GM10847 (cell line): Measurements from ENCODE around the gene MYPN.

ENCODE experiments used
- POLR2A ChIP-seq: IDR thresholded peaks from 2 replicates; pipeline ENCODE4 v1.6.1; 2011; ENCODE audit not compliant: insufficient read length; ENCODE audit errors: extremely low read depth

The MYPN gene

DNA sequence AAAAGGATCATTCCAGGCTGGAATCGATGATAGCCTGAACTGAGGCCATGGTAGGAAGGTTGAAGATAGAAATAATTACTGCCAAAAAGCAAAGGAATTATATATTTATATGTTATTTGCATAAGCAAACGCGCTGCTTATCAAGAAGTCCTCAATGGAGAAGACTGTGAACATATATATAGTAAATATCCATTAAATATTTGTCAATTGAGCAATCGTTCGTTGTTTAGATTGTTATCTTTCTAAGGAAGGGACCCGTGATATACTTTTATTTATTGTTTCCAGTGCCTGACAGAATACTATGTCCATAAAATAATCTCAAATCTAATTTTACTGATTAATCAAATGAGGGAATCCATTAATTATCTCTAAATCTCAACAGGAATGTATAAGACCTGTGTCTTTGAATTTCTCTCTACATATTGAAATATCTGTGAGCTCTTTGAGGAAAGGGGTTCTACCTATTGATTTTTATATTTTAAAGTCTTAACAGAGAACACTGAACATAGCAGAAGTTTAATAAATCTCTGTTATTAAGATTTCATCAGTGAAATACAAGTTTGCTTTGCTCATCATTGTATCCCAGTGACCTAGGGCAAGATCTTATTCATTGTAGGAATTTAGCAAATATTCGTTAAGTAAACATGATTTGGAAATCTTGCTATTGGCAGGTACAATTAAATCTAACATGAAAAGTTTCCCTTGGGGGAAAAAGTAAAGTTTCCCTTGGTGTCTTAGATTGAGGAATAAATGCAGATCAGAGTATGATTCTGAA lies 22.2 kb upstream of the MYPN start:
- TF ChIP-seq POLR2A = no peak

DNA sequence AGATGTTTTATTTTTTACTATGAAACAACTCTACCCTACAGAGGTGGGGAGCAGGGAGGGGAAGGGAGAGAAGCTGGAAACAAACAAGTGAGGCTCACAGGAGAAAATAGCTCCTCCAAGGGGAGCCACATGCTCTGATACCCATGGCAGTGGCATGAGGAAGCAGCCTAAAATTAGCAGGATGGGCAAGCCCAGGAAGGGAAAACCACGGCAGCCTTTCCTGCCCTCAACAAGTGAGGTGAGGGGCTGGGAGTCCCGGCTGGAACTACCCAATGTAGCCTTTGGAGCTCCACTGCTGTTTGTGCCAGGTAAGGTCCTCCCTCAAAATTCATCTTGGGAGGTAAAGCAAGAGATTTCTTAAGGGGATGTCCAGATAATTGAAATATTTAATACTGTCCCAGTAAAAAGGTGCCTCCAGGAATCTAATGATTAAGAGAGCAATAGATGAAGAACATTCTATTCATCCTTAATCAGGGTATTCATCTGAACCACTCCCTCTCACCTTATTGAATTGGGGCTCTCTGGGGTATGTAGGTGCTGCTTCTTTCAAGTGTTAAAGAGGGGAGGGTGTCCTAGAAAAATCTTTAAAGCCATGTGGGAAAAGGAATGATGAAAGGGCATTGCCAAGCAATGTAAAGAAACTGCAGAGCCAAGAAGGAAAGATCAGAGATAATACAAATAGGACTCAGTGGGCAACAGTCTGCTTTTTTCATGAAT lies 21.4 kb upstream of the MYPN start:
- TF ChIP-seq POLR2A = no peak

DNA sequence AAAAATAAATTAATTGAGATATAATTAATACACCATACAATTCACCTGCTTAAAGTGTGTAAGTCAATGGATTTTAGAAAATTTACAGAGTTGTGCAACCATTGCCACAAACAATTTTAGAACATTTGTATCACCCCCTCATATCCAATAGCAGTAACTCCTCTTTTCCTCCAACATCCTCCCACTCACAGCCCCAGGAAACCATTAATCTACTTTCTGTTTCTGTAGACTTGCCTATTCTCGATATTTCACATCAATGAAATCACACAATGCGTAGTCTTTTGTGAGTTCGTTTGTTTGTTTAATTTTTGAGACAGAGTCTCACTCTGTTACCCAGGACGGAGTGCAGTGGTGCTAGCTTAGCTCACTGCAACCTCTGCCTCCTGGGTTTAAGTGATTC lies 20.5 kb upstream of the MYPN start:
- TF ChIP-seq POLR2A = no peak

DNA sequence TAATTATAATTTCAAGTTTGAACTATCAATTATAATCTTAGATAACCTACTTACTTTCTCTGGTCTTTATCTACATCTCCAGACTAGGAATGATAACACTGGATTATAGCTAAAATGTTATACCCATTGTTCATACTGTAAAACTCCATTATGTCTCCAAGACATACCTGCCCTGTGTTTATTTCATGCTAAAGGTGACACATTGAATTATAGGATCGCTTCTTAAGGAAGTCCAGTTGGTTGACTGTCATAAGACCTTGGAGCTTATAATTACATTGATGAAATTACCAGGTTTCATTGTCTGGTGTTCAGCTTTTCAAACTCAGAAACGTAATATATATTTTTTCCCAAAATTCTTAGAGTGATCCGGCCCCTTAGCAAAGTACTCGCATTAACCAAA lies 18.7 kb upstream of the MYPN start:
- no peak for TF ChIP-seq POLR2A

DNA sequence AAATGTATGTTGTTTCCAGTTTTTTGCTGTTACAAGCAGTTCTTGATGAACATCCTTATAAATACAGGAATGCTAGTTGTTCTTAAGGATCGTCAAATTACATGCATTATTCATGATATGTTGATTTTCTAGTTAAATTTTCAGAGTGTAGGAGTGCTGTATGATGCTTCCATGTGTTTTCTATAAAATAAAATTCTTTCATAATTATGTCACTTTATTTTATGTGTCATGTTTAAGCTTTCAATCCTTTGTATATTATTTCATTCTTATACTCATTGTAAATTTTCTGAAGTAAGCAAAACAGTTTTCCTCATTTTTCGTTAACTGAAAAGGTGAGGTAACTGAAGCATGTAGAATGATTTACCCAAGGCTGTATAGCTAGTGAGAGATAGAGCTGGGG lies 16.8 kb upstream of the MYPN start:
- TF ChIP-seq POLR2A = no peak

DNA sequence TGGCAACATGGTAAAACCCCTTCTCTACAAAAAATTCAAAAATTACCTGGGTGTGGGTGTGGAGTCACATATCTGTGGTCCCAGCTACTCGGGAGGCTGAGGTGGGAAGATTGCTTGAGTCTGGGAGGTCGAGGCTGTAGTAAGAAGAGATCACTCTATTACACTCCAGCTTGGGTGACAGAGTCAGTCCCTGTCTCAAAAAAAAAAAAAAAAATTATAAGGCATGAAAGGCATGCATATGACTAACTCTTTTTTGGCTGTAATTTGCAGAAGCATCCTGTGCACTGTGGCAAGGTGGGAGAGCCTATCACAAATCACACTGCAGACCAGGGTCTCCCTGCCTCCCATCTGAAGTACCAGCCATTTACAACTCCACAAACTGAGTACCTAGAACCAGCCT lies 14.1 kb upstream of the MYPN start:
- TF ChIP-seq POLR2A = no peak

DNA sequence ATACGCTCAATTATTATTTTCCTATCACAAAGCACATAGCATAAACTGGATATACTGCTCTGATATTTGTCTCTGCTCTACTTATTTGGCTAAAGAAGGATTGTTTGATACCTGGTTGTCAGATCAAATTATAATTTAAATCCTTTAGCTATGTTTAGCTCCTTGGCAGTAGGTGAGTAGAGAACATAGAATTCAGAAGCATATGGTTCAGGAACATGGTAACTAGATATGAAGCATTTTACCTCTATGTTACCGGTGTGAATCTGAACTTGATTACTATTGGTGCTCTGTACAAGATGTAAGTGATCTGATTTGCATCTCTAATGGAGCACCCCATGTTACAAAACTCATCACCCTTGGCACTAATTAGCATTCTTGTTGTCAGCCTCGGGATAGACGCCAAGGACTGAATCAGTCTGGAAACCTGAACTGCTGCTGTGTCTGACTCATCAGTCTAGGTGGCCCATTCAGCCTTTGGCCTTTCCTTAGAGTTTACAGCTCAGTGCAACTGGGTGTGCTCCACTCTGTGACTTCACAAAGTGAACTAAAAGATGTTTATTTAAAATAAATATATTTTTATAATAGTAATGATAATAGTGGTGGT lies 12.3 kb upstream of the MYPN start:
- TF ChIP-seq POLR2A = no peak

DNA sequence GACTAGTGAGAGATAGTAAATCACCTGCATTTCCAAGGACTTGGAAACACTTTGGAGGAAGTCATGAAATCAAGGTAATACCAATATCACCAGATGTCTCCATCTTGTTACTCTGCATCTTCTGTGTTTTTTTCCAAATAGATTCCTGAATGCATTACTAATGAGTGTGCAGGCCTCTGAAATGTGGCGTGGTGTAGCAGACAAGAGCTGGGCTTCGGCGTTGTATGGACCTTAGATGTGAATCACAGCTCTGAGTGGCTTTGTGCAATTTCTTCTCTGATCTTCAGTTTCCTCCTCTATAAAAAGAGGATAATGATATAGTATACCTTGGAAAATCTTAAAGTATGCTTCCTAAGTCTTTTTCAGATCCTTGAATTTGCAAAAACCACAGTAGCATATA lies 9.6 kb upstream of the MYPN start:
- TF ChIP-seq POLR2A = no peak

DNA sequence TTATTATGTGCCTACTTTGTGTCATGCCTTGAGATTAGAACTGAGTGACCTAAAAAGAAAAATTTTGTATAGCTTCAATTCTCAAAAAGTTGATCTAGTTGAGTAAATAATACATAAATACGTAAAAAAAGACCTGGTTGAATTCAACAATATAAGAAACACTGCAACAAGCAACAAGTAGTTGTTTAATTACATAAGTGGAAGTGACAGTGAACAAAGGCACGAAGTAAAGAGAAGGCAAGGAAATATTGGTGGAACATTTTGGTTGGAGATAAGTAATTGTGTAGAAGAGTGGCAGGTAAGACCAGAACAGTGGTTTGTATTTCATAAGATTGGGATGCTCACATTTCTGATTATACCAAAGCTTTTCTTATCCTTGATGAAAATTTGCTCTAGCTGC lies 8.2 kb upstream of the MYPN start:
- no peak for TF ChIP-seq POLR2A

DNA sequence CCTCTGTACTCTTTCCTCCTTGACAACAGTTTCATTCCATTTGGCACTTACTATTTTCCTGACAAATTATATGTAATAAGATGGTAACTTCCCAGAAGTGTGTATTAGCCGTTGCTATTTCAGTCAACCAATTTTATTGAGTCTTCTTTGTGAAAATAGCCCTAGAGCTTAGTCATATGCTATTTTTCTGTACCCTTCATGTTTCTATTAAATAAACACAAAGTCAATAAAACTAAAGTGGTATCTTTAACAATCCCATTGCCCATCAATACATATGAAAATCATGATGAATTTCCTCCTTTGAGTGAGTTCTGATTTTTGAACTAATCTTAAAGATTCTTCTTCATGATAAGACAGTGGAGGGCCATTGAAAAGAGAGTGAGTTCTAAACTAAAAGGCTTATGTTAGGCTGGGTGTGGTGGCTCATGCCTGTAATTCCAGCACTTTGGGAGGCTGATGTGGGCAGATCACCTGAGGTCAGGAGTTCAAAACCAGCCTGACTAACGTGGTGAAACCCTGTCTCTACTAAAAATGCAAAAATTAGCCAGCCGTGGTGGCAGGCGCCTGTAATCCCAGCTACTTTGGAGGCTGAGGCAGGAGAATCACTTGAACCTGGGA lies 5.9 kb upstream of the MYPN start:
- no peak for TF ChIP-seq POLR2A

DNA sequence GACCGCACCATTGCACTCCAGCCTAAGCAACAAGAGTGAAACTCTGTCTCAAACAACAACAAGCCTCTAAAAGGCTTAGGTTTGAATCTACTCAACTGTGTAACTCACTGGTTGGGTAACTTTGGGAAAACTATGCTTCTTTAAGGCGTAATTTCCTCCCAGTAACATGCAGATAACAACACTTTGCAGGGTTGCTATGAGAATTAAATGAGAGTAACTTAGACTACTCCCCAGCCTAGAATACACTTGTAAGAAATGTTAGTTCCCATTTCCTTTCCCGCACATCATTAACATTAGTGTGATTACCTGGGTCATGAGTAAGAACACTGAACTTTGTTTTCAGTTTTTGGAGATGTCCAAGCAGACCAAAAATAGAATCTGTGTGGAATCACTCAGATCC lies 5.4 kb upstream of the MYPN start:
- TF ChIP-seq POLR2A = no peak

DNA sequence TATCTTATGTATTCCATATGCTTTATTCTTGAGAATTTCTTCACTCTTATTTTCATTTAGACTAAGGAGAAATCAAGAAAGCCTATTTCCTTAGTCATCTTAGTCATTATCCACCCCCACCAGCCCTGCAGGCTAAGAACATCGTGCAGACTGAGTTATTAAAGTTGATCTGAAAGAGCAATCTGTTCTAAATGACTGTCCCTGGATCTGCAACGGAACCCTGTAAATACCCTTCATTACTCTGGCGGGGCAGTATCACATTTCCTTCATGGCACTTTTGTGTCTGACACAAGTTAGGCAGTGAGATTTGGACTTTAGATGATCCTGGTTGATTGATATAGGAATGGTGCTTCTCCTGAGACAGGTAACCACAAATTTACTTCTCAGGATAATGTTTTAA lies 3.5 kb upstream of the MYPN start:
- TF ChIP-seq POLR2A = no peak

DNA sequence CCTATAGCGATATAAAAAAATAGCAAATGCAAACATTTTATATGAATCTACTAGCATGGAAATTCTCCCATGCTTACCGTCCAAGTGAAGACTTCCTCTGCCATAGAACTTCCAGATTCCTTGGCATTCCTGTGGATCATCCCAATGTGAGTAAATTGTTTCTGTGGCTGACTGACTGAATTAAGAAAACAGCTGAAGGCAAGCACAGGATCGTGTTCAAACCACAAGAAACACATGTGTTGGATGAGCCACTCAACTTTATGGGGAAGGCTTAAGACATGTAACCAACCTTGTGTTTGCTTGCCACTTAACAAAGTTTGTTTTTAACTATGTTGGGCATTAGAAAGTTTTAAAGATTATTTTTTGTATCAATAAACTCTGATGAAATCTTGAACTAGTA lies 2.6 kb upstream of the MYPN start:
- no peak for TF ChIP-seq POLR2A

DNA sequence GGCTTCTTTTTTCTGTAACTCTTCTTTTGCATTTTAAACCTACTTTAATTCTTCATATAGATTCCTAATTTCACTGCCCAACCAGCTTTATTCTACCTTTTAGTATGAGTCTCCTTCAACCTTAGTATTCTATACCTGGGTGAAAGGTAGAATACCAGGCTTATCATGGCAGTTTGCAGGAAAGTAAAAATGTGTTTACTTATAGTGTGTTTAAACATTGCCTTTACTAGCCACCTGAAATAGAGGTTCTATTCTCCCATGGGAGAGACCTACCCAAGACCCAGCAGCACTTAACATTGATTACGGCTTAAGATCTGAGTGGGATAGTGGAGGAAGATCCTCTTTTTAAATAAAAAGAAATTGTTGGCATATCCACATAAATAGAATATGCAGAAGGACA lies 1.6 kb upstream of the MYPN start:
- TF ChIP-seq POLR2A = no peak

DNA sequence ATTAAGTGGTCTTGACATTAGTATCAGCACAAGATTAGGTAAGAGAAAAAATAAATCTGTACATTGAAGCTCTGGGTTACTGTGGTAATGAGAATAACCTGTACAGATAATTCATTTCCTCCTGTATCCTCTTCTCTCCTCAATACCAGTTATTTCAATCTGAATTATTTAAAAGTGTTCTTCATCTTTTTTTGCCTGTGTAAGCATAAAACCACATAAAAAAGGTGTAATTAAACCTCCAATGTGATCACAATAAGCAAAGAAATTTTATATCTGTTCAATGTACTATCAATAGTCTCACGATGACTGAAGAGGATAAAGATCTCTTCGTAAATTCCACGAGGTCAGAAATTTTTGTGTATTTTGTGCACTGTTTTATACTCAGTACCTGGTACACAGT lies 1.2 kb upstream of the MYPN start:
- no peak for TF ChIP-seq POLR2A

DNA sequence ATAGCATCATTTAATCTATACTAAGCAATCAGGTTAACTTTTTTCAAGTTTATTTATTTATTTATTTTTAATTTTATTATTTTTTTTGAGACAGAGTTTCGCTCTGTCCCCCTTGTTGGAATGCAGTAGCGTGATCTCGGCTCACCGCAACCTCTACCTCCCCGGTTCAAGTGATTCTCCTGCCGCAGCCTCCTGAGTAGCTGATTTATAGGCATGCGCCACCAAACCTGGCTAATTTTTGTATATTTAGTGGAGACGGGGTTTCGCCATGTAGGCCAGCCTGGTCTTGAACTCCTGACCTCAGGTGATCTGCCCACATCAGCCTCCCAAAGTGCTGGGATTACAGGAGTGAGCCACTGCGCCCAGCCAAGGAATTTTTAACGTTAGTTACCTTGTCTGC lies 635 bp upstream of the MYPN start:
- TF ChIP-seq POLR2A = no peak
